ENCODE measurements around the gene AAMP.

DNA sequence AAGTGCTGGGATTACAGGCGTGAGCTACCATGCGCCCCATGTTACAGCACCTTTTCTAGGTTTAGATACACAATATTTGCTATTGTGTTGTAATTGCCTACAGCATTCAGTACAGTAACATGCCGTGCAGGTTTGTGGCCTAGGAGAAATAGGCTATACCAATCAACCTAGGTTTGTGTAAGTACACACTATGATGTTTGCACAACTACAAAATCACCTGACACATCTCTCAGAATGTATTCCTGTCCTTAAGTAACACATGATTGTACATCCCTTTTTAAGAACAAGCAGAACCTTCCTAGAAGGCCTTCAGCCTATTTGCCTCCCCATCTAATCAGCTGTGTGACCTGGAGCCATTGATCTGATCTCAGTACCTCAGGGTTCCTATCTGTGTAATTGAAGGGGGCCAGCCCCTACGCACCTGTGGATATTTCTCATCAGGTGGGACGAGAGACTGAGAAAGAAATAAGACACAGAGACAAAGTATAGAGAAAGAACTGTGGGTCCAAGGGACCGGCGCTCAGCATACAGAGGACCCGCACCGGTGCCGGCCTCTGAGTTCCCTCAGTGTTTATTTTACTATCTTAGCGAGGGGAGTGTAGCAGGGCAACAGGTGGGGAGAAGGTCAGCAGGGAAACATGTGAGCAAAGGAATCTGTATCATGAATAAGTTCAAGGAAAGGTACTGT, 41.1 kb upstream of the AAMP start:
- TF ChIP-seq CTCF (IDR thresholded peaks at IDR 0.05; ENCODE audit: low read length), result no peak
- no peak for TF ChIP-seq EZH2 (optimal IDR thresholded peaks at IDR 0.05; ENCODE audit: low read depth, low read length)
